Islet of Langerhans (tissue), 1 donor: ENCODE measurements around the gene CAV1.

Source experiments
- FAIRE-seq: peaks from one replicate; lab custom pipeline; 2011; peaks lifted over from hg19 to GRCh38; lab: Jason Lieb, UNC

The CAV1 gene

DNA sequence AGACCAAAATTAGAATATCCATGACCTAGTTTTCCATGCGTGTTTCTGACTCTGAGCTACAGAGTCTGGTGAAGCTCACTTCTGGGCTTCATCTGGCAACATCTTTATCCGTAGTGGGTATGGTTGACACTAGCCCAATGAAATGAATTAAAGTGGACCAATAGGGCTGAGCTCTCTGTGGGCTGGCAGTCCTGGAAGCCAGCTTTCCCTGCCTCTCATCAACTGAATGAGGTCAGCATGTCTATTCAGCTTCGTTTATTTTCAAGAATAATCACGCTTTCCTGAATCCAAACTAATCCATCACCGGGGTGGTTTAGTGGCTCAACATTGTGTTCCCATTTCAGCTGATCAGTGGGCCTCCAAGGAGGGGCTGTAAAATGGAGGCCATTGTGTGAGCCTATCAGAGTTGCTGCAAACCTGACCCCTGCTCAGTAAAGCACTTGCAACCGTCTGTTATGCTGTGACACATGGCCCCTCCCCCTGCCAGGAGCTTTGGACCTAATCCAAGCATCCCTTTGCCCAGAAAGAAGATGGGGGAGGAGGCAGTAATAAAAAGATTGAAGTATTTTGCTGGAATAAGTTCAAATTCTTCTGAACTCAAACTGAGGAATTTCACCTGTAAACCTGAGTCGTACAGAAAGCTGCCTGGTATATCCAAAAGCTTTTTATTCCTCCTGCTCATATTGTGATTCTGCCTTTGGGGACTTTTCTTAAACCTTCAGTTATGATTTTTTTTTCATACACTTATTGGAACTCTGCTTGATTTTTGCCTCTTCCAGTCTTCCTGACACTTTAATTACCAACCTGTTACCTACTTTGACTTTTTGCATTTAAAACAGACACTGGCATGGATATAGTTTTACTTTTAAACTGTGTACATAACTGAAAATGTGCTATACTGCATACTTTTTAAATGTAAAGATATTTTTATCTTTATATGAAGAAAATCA lies 35.5 kb downstream of the CAV1 start:
- FAIRE-seq: no peak

DNA sequence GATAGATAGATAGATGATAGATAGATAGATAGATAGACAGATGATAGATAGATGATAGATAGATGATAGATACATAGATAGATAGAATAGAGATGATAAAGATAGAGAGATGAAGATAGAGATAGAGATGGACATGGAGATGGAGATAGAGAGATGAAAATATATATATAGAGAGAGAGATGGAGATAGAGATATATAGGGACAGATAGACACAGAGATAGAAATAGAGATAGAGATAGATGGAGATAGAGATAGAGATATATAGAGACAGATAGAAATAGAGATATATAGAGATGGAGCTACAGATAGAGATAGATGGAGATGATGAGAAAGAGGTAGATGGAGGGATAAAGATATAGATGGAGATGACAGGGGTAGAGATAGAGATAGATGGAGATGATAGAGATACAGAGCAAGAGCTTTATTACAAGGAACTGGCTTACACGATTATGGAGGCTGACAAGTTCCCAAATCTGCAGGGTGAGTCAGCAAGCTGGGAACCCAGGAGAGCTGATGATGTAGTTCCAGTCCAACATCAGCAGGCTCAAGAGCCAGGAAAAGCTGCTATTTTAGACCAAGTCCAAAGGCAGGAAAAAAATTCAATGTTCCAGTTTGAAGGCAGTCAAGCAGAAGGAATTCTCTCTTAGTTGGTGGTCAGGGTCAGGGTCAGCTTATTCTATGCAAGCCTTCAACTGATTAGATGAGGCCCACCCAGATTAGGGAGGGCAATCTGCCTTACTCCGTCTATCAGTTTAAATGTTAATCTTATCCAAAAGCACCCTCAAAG lies 37.1 kb downstream of the CAV1 start:
- FAIRE-seq: no peak

DNA sequence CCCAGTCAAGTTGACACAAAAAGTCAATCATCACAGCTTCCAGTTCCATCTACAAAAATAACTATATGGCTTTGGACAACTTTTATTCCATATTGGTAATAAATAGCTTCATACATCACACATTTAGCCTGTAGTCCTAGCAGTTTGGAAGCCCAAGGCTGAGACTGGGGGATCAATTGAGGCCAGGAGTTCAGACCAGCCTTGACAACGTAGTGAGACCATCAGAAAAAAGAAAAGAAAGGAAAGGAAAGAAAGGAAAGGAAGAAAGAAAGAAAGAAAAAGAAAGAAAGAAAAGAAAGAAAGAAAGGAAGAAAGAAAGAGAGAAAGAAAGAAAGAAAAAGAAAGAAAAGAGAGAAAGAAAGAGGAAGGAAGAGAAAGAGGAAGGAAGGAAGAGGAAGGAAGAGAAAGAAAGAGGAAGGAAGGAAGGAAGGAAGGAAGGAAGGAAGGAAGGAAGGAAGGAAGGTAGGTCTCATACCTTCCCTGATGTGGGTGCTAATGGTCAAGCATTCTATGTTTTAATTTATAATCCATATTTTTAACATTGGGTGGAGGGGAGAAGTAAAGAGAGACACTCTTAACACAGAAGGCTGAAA lies 37.8 kb downstream of the CAV1 start:
- FAIRE-seq: no peak

DNA sequence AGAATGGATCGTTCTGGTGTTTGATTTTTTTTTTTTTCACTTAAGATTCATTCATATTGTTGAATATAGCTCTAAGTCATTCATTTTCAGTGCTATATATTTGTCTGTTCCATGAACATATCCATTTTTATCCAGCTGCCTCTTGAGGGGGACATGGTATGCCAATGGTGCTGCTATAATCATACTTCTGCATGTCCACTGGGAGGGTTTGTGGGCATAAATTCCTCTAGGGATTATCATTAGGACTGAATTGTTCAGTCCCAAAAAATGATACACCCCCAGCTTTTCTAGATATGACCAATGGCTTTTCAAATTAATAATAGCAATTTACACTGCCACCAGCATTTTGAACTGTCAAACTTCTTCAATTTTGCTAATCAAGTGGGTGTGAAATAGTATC lies 41.1 kb downstream of the CAV1 start:
- no peak for FAIRE-seq

DNA sequence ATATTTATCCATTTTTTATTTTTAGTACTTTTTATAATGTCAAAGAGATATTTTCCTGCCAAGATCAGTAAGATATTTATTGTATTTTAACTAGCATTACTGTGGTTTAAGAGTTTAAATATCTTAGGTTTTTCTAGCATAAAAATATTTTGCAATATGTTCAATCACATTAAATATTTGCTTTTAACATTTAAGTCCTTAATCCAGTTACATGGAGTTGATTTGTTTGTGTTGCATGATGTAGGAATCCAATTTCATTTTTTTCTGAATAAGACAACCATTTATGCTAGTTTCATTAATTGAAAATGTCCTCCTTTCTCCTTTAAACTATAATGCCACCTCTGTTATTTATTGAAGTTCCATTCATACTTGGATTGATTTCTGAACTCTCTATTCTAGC lies 41.8 kb downstream of the CAV1 start:
- no peak for FAIRE-seq

DNA sequence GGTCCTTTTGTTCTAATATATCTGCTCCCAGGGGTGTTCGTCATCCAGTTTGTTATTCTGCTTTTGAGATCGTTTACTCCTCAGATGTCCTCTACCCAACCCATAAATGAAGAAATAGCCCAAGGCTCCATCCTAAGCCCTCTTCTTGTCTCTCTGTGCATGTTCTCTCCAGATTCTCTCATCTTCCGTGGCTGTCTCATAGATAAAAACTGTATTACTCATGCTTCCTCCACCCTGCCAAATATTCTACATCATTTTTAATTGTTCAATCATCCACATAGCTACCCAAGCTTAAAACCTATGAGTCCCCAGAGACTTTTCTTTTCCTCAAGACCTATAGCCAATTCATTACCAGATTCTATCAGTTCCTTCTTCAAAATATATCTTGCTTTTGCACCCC lies 44.9 kb downstream of the CAV1 start:
- FAIRE-seq: no peak

DNA sequence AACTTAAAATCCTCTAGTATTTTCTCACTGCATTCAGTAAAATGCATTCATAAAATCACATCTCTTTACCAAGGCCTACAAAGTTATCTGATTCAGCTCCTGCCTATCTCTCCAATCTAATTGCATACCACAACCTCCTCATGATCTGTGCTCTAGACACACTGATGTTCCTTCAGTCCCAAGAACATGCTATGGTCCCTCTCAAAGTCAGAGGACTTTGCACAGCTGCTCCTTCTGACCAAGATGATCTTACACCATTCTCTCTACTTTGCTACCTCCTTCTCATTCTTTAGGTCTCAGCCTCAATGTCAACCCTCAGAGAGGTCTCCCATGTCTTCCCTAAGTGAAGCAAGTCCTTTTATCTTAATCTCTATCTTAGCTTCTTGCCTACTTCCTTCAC lies 45.5 kb downstream of the CAV1 start:
- FAIRE-seq: no peak

DNA sequence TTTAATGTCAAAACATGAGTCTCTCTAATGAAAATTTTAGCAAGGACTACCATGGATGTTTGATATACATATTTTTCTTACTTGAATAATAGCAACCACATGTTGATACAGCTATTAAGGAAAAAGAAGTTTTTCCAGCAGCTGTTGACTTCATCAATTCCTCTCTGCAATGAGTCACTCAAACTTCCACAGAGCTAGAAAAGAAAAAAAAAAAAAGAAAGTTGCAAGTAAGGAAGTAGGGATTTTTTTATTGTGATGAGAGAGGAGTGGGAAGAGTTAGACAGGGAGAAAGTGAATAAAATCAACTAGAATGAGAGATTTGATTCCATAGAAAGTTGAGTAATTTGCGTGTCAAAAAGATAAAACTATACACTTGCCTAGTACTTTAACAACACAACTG lies 46.2 kb downstream of the CAV1 start:
- FAIRE-seq: no peak

DNA sequence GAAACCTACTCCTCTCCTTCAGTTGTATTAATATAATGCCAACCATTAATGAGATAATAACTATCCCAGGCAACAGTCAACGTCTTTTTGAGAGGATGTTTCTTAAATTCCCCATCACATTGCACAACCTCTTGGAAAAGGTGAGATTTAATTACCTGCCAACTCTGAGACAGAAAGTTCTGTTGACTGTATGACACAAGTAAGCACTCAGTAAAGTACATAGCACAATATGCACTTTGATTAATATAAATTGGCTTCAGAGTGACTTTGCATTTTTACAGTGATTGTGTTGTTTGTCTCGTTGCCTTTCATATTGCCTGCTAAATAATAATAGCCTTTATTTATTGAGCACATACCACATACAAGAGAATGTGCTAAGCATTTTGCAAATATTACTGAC lies 46.7 kb downstream of the CAV1 start:
- FAIRE-seq: no peak

DNA sequence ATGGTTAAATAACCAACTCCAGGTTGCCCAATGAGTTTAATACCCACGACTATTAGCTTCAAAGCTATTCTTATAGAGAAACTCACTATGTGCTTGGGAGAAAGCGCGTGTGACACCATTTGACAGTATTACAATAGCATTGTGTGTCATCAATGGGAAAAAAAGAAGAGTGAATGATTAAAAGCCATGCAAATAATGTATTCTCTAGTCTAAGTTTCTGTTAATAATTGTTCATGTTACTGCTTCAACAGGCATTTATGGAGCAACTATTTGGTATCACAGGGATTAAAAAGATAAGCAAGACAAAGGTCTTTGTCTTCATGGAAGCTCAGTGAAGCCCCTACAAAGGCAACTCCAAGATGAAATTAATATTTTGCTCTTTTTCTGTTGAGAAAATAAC lies 47.2 kb downstream of the CAV1 start:
- FAIRE-seq: no peak

DNA sequence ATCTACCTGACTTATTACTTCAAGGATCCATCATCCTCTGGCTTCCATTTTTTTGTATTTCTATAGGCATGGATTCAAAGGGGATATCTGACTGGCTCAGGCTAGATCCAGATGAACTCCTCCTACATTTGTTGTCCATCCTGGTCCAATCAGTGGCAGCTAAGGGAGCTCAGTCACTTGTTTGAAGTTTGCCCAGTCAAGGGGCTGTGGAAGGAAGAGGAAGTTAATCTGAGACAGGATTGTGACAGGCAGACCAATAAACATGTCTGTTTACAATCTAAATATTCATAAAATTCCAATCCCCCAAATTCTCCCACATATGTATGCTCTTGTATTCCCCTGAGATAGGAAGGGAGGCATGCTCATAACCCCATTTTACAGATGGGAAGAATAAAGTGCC lies 48.7 kb downstream of the CAV1 start:
- no peak for FAIRE-seq

DNA sequence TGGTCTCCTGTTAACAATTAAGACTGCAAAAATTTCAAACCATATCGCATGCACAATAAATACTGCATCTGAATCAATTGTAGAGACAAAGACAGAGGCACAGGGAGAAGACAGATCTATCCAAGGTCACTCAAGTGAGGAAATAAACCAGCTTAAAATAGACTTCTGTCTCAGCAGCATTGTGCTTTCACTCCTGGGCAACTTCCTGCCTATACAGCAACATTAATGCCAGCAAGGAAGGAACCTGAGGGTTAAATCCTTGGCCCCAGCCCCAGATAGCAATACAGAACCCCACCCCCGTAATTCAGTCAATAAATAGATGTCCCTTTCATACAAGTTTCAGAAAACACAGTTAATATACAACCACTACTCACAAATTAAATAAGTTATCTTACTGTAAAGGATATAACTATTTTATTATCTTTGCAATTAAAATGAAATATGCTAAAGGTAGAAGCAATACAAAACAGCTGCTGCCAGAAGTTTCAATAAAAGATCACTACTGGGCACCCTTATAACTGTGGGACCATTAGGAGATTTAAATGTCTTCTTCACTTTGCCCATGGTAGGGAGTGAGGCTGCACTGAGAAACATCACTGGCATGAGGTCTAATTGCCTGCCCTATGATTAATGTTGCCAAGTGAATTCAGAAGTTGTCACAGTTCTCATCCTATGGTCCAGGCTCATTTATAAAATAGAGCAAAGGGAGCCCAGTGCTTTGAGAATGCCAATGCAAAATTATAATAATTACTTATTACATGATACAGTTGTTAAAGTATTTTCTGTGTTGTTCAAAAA lies 49.4 kb downstream of the CAV1 start:
- FAIRE-seq: no peak

DNA sequence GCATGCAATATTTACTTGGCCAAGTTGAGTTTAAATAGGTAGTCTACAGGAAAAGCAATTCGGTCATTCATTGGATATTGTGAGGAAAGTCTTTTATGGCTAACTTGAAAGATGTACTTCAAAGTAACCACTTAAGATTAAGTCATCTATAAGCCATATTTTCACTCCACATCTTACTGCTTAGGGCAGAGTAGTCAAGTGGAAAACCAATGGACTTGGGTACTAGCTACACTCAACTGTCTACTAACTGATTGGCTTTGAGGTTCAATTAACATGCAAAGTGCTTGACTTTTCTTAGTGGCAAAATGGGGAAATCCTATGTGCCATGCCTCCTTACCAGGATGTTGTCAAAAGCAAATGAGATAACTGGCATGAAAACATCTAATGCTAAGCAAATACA lies 51.0 kb downstream of the CAV1 start:
- no peak for FAIRE-seq

DNA sequence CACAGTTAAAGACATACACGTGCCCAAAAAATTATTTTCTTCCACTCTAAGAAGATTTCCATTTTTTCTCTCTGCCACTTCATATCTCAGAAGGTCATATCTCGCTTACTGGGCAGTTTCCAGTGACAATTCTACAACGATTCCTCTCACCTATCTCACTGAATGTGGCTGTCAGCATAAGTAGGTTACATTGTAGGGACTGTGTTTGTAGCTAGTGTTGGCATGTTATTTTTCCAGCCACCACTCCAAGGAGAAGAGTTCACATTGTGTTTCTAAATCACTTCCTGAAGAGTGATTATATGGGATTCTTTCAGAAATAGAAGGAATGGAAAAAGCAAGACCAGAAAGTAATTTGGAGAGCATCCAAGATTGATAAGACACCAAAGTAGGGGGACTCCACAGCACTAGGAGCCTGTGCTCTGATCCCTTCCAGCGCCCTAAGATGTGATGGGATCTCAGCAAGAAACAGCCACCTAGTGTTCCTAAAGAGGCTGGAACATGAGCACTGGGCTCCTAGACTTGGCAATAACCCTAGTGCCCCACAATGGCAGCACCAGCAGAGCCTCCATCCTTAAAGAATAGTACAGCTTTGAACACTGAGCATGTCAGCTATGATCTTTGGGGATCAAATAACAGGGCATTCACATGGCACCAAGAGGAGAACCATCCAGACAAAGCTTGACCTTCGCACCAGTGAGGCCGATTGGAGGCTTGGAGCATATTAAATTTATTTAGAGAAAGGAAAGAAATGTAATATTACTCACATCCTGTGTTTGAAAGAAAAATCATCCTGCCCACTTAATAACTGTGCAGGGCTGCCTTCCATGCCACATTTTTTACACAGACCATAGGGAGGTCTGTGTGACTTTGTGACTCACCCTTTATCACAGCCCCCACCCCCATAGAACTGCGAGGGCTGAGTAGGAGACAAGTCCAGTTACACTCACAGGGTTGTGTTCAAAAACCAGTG lies 51.8 kb downstream of the CAV1 start:
- FAIRE-seq: no peak

DNA sequence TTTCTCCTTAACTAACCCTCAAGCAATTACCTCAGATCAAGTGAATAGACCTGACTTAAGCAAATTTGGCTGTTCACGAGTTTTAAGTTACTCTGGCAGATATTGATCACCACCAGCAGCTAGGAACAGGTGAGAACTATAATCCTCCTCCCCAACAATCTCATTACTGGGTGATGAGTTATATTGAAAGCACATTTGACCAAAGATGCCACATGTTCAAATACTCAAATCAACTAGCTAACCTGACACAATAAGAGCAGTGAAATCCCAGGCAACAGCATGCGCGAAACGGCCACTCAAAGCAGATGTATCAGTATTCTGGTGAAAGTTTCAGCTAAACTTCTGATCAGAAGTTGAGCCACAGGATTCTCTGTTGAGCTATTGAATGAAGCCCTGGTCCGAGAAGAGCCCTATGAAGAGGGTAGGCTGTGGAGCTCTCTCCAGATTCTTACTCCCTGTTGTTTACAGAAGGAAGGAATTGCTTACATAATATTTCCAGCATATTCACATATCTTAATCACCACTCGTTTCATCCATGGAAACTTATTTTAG lies 52.6 kb downstream of the CAV1 start:
- FAIRE-seq: no peak

DNA sequence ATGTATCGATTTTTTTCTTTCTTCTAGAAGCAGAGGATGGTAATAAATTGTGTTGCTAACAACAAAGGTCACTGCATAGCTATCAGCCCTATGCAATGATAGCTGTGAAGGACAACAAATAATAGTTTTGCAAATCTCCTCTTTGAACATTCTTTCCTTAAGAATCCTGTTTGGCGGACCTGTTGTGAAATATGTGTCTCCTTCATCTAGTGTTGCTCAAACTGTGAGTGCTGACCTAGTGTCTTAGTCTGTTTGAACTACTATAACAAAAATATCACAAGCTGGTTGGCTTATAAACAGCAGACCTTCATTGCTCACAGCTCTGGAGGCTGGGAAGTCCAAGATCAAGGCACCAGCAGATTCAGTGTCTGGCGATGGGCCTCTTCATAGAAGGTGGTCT lies 53.7 kb downstream of the CAV1 start:
- no peak for FAIRE-seq

DNA sequence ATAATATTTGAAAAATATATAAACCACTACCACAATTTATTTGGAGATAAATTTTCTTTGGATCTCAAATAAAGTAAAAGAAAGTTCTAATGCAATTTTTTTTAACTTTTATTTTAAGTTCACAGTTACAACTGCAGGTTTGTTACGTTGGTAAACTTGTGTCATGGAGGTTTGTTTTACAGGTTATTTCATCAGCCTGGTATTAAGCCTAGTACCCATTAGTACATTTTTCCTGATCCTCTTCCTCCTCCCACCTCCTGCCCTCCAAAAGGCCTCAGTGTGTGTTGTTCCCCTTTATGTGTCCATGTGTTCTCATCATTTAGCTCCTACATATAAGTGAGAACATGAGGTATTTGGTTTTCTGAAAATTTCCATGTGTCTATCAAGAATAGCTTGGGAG lies 54.5 kb downstream of the CAV1 start:
- no peak for FAIRE-seq

DNA sequence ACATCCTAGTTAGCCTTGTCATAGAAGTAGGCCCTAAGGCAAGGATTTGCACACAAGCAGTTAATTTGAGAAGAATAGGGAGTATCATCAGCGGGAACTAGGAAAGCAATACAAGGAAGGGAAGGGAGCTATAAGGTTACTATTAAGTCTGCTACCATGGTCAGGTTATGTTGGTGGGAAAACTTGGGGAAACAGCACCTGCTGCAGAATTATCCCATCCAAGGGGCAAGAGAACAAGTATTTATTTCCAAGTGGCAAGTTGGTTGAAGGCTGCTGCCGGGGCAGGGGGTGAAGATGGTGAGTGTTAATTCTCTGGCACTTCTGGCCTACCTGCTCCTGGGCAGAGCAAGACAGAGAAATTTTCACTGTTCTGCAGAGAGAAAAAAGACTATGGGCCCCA lies 55.0 kb downstream of the CAV1 start:
- no peak for FAIRE-seq

DNA sequence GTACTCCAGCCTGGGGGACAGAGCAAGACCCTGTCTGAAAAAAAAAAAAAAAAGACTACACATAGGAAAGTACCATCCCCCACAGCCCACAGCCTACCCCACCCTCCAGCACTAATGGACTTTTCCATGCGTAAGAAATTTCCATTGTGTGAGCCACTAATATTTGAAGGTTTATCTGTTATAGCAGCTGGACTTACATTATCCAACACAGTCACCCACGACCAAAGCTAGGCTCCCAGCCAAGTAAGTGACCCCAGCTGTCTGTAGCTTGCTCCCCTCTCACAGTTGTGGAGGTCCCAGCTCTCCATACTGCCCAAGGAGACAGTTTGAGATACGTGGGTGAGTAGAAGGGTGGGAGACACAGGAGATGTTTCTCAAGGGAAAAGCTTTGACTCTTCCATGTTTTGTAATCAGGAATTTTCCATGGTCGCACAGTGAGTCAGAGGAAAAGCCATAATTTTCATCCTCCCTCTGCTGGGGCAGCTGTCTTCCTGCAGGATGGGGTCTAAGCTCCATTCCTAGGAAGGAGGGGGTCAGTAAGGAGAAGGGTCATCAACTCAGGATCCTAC lies 57.4 kb downstream of the CAV1 start:
- FAIRE-seq: no peak

DNA sequence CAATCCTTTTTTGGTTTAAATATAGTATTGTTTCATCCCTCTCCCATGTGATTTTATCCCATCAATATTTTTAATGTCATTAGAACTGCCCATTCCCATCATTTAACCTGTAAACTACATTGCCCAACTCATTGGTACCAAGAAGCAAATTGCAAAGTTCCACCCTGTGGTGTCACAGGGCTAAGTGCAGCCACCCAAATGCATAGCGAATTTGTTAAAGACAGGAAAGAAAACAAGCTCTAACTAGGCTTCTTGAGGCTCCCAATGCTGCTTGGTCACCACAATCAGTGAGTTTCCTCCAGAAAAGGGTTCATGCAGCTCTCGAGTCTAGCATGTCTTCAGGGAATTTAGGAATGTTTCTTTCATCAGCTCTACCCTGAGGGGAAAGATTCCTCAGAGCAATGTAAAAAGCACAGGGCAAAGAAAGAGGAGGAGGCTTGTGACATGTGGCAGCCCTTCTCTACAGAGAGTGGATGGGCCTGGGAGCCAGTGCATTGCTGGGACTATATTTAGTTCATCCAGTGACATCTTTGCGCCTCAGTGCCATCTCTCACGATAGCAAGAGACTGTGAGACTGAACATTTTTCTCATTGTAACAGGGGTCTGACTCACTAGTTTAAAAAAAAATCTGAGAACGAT lies 58.1 kb downstream of the CAV1 start:
- FAIRE-seq: no peak
